WERI-Rb-1 (cell line): ENCODE measurements around the gene TLCD3A.
"Not testable (repeated sequence)": the region's sequence is repeated elsewhere in the genome, so short reads cannot be mapped to it uniquely, and the experiment has no call there.

Source experiments
- DNase-seq: peaks from one replicate; pipeline ENCODE4 v3.0.0-alpha.2; 2020
- H3K27ac ChIP-seq: fragments of 250-450 bp; sonication (Bioruptor Pico); 2 replicates; pipeline ENCODE4 v1.5.1; 2020; ENCODE audit warnings: mild to moderate bottlenecking, moderate library complexity
- H3K27me3 ChIP-seq: fragments of 250-450 bp; sonication (Bioruptor Pico); 2 replicates; pipeline ENCODE4 v1.5.1; 2021; ENCODE audit warnings: mild to moderate bottlenecking, low read depth, moderate library complexity; ENCODE audit not compliant: insufficient read depth, severe bottlenecking
- H3K36me3 ChIP-seq: fragments of 250-450 bp; sonication (Bioruptor Pico); 2 replicates; pipeline ENCODE4 v1.5.1; 2020; ENCODE audit warnings: mild to moderate bottlenecking, moderate library complexity
- H3K4me3 ChIP-seq: 2 replicates; pipeline ENCODE4 v1.5.1; 2011; ENCODE audit warnings: low read depth, mild to moderate bottlenecking, control low read depth, low read length
- H3K9me3 ChIP-seq: fragments of 250-450 bp; sonication (Bioruptor Pico); 2 replicates; pipeline ENCODE4 v1.5.1; 2021; ENCODE audit warnings: mild to moderate bottlenecking, moderate library complexity; ENCODE audit not compliant: severe bottlenecking
- CTCF ChIP-seq: IDR thresholded peaks from 2 replicates; pipeline ENCODE4 v1.5.1; 2011; ENCODE audit warnings: low read depth, mild to moderate bottlenecking, control low read depth, inconsistent platforms, low read length

TLCD3A gene

DNA sequence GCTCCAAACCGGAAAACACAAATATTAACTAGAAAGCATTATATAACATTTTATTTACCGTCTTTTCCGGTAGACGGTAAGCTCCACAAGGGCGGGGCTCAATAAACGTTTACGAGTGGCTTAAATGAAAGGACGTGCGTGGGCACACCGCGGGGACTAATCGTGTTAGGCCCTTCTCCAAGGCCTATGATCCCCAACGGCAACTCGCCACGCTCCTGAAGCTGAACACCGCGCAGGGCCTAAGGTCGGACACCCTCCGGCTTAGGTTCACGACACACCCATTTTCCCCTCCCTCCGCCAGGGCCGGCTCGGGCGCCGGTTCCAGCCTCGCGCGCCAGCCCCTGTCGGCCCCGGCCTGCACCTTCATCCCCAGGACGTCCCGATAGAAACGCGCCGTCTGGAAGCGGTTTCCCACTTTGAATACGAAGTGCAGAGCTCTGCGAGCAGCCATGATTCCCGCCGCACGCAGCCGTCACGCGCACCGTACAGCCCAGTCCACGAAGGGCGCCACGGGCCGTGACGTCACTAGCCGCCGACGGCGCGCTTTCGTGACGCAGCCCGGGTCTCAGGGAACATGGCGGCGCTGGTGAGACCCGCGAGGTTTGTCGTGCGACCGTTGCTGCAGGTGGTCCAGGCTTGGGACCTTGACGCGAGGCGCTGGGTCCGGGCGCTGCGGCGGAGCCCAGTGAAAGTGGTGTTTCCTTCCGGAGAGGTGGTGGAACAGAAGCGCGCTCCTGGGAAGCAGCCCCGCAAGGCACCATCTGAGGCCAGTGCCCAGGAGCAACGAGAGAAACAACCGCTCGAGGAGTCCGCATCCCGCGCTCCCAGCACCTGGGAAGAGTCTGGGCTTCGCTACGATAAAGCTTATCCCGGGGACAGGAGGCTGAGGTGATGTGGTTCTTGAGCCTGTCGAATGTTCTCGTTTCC lies 49.7 kb downstream of the TLCD3A start, which contains the start of the genes GLOD4 and MRM3:
TSS of gene GLOD4 (minus strand) at position 476 of the 927 bp plus-strand sequence. CDS start at position 451, 25 bp downstream.
TSS of gene MRM3 (plus strand) at position 549 of the 927 bp plus-strand sequence. CDS start at position 575, 26 bp downstream.
- peak; percentile 87 for DNase-seq
- peaks cover 35% of the 10 kb centered on the region for H3K36me3 ChIP-seq
- H3K27me3 ChIP-seq: no peaks in the 10 kb centered on the region
- TF ChIP-seq CTCF: 0 out of 2 replicates have a peak, but pooled peaks have one; percentile 8
- H3K4me3 ChIP-seq: peak within 1 kb of the TSS; percentile 94
- H3K9me3 ChIP-seq: no peaks in the 10 kb centered on the region
- H3K27ac ChIP-seq: peak within 1 kb of the TSS; percentile 95

- TF ChIP-seq CTCF: no peak
- Histone ChIP-seq H3K27ac (no peak overlapping the region), H3K4me3 (no peak overlapping the region), H3K27me3 (no peaks in the 10 kb centered on the region), H3K9me3 (no peaks in the 10 kb centered on the region), H3K36me3 (peaks cover 36% of the 10 kb centered on the region)
- no peak for DNase-seq
Observed at GRCh38 chr17:784143-784542, 51.7 kb downstream of the TLCD3A start.

GRCh38 chr17:785901-786300 lies 53.5 kb downstream of the TLCD3A start:
- H3K27ac ChIP-seq, DNase-seq, H3K9me3 ChIP-seq, H3K4me3 ChIP-seq, H3K27me3 ChIP-seq: not testable (repeated sequence)
- peaks cover 47% of the 10 kb centered on the region for H3K36me3 ChIP-seq

GRCh38 chr17:787641-788221 lies 55.3 kb downstream of the TLCD3A start:
- no peak for DNase-seq

DNA sequence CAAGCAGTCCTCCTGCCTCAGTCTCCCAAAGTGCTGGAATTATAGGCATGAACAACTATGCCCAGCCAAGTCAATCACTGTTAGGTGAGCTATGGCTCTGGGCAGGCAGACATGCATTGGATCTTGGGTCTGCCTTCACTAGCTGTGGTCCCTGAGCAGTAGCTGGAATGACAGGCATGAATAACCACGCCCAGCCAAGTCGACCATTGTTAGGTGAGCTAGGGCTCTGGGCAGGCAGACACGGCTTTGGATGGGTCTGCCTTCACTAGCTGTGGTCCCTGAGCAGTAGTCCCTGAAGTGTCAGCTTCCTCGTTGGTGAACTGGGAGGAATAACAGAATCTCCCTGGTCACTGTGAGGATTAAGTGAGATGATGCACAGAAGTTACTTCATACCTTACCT lies 56.2 kb downstream of the TLCD3A start:
- no peaks in the 10 kb centered on the region for H3K27me3 ChIP-seq
- H3K27ac ChIP-seq: no peak overlapping the region
- H3K9me3 ChIP-seq: no peaks in the 10 kb centered on the region
- peaks cover 57% of the 10 kb centered on the region for H3K36me3 ChIP-seq
- no peak overlapping the region for H3K4me3 ChIP-seq
- no peak for TF ChIP-seq CTCF
- peak; percentile 0 for DNase-seq

More at GRCh38 chr17:787641-788221, 55.3 kb downstream of the TLCD3A start:
- no peaks in the 10 kb centered on the region for H3K9me3 ChIP-seq
- H3K4me3 ChIP-seq: no peak overlapping the region
- peaks cover 53% of the 10 kb centered on the region for H3K36me3 ChIP-seq
- no peaks in the 10 kb centered on the region for H3K27me3 ChIP-seq
- no peak overlapping the region for H3K27ac ChIP-seq
- no peak for TF ChIP-seq CTCF

DNA sequence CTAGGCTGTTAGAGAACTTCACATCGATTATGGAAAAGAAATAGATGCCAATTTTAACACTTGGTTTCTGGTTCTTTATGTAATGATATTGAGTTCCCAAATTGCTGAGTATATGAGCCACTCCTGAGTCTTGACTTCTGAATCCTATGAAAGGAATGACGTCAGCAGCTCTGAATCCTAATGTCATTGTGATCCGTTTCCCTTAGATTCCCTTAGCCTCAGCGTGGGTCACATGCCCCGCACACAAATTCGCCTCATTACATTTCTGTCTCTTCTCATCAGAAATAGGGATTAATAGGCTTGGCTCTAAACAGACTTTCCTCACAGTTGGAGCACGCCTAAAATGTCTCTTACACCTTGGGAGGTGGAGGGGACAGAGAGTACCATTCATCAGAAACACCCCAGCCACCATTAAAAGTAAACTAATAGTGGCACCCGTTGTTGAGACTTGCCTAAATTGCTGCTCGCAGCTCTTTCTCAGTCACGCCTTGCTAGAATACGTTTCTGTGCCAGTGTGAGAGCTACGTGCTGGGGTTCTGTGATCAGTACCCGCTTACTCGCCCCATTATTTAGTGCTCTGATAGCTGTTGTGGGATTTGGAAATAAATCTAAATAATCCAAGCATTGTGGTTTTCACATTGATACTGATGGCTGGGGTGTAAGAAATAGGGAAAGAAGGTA lies 56.9 kb downstream of the TLCD3A start:
- Histone ChIP-seq H3K9me3 (no peaks in the 10 kb centered on the region), H3K4me3 (no peak overlapping the region), H3K27me3 (no peaks in the 10 kb centered on the region), H3K27ac (no peak overlapping the region), H3K36me3 (peaks cover 57% of the 10 kb centered on the region)
- no peak for DNase-seq
- no peak for TF ChIP-seq CTCF

DNA sequence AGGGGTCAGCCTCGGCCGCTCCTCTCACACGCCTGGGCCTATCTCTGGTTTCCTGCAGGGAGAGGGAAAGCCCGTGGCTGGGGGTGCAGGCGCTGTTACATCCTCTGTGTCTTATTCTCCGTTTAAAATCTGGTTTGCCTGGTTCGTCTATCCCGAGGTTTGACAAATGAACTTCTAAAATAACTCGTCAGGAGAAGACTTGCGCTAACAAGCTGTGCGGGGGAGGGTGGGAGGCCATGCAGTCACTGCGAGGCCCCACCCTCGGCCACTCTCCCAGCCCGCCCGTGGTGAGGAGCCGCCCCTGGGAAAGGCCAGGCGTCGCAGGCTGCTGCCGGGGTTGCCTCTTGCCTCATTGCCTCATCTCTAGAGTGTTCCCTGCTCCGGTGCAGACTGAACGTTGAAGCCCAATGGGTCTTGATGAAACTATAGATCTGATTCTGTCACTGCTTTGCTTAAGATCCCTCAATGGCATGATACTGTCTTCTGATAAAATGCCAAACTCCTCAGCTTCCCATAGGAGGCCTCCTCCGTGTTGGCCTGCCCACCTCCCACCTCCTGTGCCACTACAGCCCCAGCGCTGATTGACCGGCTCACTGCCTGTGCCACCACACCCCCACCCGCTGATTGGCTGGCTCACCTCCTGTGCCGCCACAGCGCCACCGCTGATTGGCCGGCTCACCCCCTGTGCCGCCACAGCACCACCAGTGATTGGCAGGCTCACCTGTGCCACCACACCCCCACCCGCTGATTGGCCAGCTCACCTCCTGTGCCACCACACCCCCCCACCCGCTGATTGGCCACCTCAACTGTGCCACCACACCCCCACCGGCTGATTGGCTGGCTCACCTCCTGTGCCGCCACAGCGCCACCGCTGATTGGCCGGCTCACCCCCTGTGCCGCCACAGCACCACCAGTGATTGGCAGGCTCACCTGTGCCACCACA lies 57.8 kb downstream of the TLCD3A start:
- H3K9me3 ChIP-seq, DNase-seq, H3K4me3 ChIP-seq, H3K27me3 ChIP-seq, H3K27ac ChIP-seq: not testable (repeated sequence)
- H3K36me3 ChIP-seq: peaks cover 52% of the 10 kb centered on the region

GRCh38 chr17:790874-791247 lies 58.5 kb downstream of the TLCD3A start:
- DNase-seq, H3K9me3 ChIP-seq, H3K4me3 ChIP-seq, H3K27ac ChIP-seq, H3K27me3 ChIP-seq: not testable (repeated sequence)
- H3K36me3 ChIP-seq: peaks cover 53% of the 10 kb centered on the region
